HG02852 (cell line): ENCODE results near the gene HABP4.

Source experiments
- ATAC-seq: cut with Tn5 transposase; IDR thresholded peaks from one replicate; pipeline ENCODE4 v1.9.1; 2021; ENCODE audit warnings: mild to moderate bottlenecking, moderate library complexity; ENCODE audit not compliant: unreplicated experiment

Gene HABP4

GRCh38 chr9:96449845-96450612 is at the start of gene HABP4:
Gene HABP4 (plus strand): TSS chr9:96450169. CDS start chr9:96450280, 111 bp downstream.
- ATAC-seq: peak; percentile 98

- no peak for ATAC-seq
Measured at GRCh38 chr9:96408409-96409280, 41.3 kb upstream of the HABP4 start.

- no peak for ATAC-seq
Measured at GRCh38 chr9:96411129-96411838, 38.7 kb upstream of the HABP4 start.

GRCh38 chr9:96412174-96412913 is 37.6 kb upstream of the HABP4 start:
- no peak for ATAC-seq

- ATAC-seq: peak; percentile 26
Measured at GRCh38 chr9:96413302-96414221, 36.4 kb upstream of the HABP4 start.

- ATAC-seq: peak; percentile 22
Measured at GRCh38 chr9:96417051-96417586, 32.9 kb upstream of the HABP4 start.

- peak; percentile 0 for ATAC-seq
Measured at GRCh38 chr9:96417661-96418082, 32.3 kb upstream of the HABP4 start.

- peak; percentile 64 for ATAC-seq
Measured at GRCh38 chr9:96418083-96418919, 31.7 kb upstream of the HABP4 start, which contains the start of gene ZNF367. Gene ZNF367 (minus strand): TSS chr9:96418370. CDS start chr9:96418032, 338 bp downstream.

GRCh38 chr9:96418920-96419690 is 30.9 kb upstream of the HABP4 start:
- ATAC-seq: peak; percentile 32

- ATAC-seq: no peak
Measured at GRCh38 chr9:96419691-96419969, 30.3 kb upstream of the HABP4 start.

- no peak for ATAC-seq
Measured at GRCh38 chr9:96420468-96421219, 29.3 kb upstream of the HABP4 start.

GRCh38 chr9:96423322-96423984 is 26.5 kb upstream of the HABP4 start:
- no peak for ATAC-seq

GRCh38 chr9:96423985-96424336 is 26.0 kb upstream of the HABP4 start:
- ATAC-seq: no peak

- no peak for ATAC-seq
Measured at GRCh38 chr9:96425500-96426169, 24.3 kb upstream of the HABP4 start.

GRCh38 chr9:96429732-96430131 is 20.2 kb upstream of the HABP4 start:
- no peak for ATAC-seq

- ATAC-seq: no peak
Measured at GRCh38 chr9:96430377-96430776, 19.6 kb upstream of the HABP4 start.
